Measurements from ENCODE around the gene IGFBP7.
A peak's percentile ranks its signal among the peaks of the same experiment; 100 is the strongest.

The IGFBP7 gene

DNA sequence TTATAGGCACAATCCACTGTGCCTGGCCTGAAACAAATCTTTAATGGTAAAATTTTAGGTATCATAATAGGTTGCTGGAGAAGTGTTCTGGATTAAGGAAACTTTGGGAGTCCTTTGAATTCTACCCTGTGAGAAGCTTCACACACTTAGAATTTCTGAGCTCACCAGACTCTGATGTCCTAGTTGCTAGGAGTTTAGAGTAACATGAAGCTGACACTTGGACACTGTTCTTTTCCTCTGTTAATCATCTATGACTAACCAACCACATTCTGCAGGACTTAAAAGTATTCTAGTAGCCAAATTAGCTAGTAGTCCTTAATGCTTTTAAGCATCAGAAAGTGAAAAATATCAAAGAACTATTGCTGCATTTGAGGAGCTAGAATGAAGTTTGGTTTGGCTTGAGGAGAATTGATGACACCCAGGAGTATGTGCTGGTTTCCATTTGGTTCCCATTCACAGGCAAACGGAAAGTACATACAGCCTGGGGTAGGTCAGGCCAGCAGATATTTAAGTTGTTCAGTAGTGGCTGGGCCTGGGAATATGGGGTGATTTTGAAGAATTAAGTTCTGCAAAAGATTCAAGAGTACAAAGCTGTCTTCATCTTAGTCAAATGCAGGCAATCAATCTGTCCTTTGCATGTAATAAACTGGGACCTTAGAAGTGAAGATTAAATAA is 38.8 kb upstream of the IGFBP7 start:
- H3K4me3 ChIP-seq (ENCODE audit: low read length): no peak overlapping the region
- peaks cover 6% of the 10 kb centered on the region for H3K4me1 ChIP-seq (ENCODE audit: control insufficient read depth, insufficient read depth, low read length)
- no peak for DNase-seq (ENCODE audit: low read depth)
- no peaks in the 10 kb centered on the region for H3K9me3 ChIP-seq (ENCODE audit: control insufficient read depth, low read length)
- peaks cover 8% of the 10 kb centered on the region for H3K27me3 ChIP-seq (replicated peaks; ENCODE audit: control insufficient read depth, insufficient read depth, low read length)
- H3K36me3 ChIP-seq (ENCODE audit: control insufficient read depth, insufficient read depth, low read length, severe bottlenecking): no peaks in the 10 kb centered on the region
- no peak overlapping the region for H3K9ac ChIP-seq (ENCODE audit: low read length)

- Histone ChIP-seq H3K27me3 (replicated peaks; ENCODE audit: control insufficient read depth, insufficient read depth, low read length) (peaks cover 4% of the 10 kb centered on the region), H3K36me3 (ENCODE audit: control insufficient read depth, insufficient read depth, low read length, severe bottlenecking) (no peaks in the 10 kb centered on the region), H3K9me3 (ENCODE audit: control insufficient read depth, low read length) (no peaks in the 10 kb centered on the region), H3K4me1 (ENCODE audit: control insufficient read depth, insufficient read depth, low read length) (peaks cover 6% of the 10 kb centered on the region), H3K4me3 (ENCODE audit: low read length) (no peak overlapping the region), H3K9ac (ENCODE audit: low read length) (no peak overlapping the region)
- DNase-seq (ENCODE audit: low read depth): no peak
These were observed 38.0 kb upstream of the IGFBP7 start for GRCh38 chr4:57148177-57148576.

- peak; percentile 42 for DNase-seq (ENCODE audit: low read depth)
- H3K9ac ChIP-seq (ENCODE audit: low read length): no peak overlapping the region
- peaks cover 3% of the 10 kb centered on the region for H3K27me3 ChIP-seq (replicated peaks; ENCODE audit: control insufficient read depth, insufficient read depth, low read length)
- peaks cover 6% of the 10 kb centered on the region for H3K4me1 ChIP-seq (ENCODE audit: control insufficient read depth, insufficient read depth, low read length)
- no peaks in the 10 kb centered on the region for H3K9me3 ChIP-seq (ENCODE audit: control insufficient read depth, low read length)
- H3K36me3 ChIP-seq (ENCODE audit: control insufficient read depth, insufficient read depth, low read length, severe bottlenecking): no peaks in the 10 kb centered on the region
- H3K4me3 ChIP-seq (ENCODE audit: low read length): no peak overlapping the region
These were observed 37.3 kb upstream of the IGFBP7 start for GRCh38 chr4:57147335-57148060.

- no peaks in the 10 kb centered on the region for H3K36me3 ChIP-seq (ENCODE audit: control insufficient read depth, insufficient read depth, low read length, severe bottlenecking)
- no peaks in the 10 kb centered on the region for H3K9me3 ChIP-seq (ENCODE audit: control insufficient read depth, low read length)
- H3K4me3 ChIP-seq (ENCODE audit: low read length): no peak overlapping the region
- H3K9ac ChIP-seq (ENCODE audit: low read length): no peak overlapping the region
- H3K27me3 ChIP-seq (replicated peaks; ENCODE audit: control insufficient read depth, insufficient read depth, low read length): peaks cover 1% of the 10 kb centered on the region
- DNase-seq (ENCODE audit: low read depth): no peak
- H3K4me1 ChIP-seq (ENCODE audit: control insufficient read depth, insufficient read depth, low read length): peaks cover 6% of the 10 kb centered on the region
These were observed 36.3 kb upstream of the IGFBP7 start for GRCh38 chr4:57146444-57146843.

DNA sequence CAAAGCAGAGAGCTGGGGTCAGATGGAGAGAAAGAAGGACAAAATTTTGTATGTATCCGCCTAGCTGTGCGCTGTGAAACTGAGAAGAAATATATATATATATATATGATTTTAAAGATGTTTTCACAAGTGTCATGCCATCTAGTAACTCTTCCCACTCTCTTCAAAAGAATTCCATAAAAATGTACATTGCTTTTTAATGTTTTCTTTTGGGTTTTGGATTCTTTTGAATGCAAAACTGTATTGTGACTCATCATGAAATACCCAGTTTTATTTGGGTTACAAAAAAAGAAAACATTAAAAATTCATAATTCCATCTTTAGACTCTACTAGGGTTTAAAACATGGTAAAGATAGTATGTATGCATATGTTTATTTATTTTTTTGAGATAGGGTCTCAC is 34.3 kb upstream of the IGFBP7 start:
- Histone ChIP-seq H3K36me3 (ENCODE audit: control insufficient read depth, insufficient read depth, low read length, severe bottlenecking) (no peaks in the 10 kb centered on the region), H3K9me3 (ENCODE audit: control insufficient read depth, low read length) (no peaks in the 10 kb centered on the region), H3K4me3 (ENCODE audit: low read length) (no peak overlapping the region), H3K9ac (ENCODE audit: low read length) (no peak overlapping the region), H3K27me3 (replicated peaks; ENCODE audit: control insufficient read depth, insufficient read depth, low read length) (no peaks in the 10 kb centered on the region), H3K4me1 (ENCODE audit: control insufficient read depth, insufficient read depth, low read length) (peaks cover 6% of the 10 kb centered on the region)
- no peak for DNase-seq (ENCODE audit: low read depth)

- no peak for DNase-seq (ENCODE audit: low read depth)
- Histone ChIP-seq H3K27me3 (replicated peaks; ENCODE audit: control insufficient read depth, insufficient read depth, low read length) (no peaks in the 10 kb centered on the region), H3K9me3 (ENCODE audit: control insufficient read depth, low read length) (no peaks in the 10 kb centered on the region), H3K9ac (ENCODE audit: low read length) (no peak overlapping the region), H3K4me3 (ENCODE audit: low read length) (no peak overlapping the region), H3K36me3 (ENCODE audit: control insufficient read depth, insufficient read depth, low read length, severe bottlenecking) (no peaks in the 10 kb centered on the region), H3K4me1 (ENCODE audit: control insufficient read depth, insufficient read depth, low read length) (no peaks in the 10 kb centered on the region)
These were observed 29.6 kb upstream of the IGFBP7 start for GRCh38 chr4:57139783-57140182.

GRCh38 chr4:57137261-57137660 is 27.1 kb upstream of the IGFBP7 start:
- H3K9me3 ChIP-seq (ENCODE audit: control insufficient read depth, low read length): no peaks in the 10 kb centered on the region
- H3K36me3 ChIP-seq (ENCODE audit: control insufficient read depth, insufficient read depth, low read length, severe bottlenecking): no peaks in the 10 kb centered on the region
- H3K4me3 ChIP-seq (ENCODE audit: low read length): no peak overlapping the region
- no peaks in the 10 kb centered on the region for H3K27me3 ChIP-seq (replicated peaks; ENCODE audit: control insufficient read depth, insufficient read depth, low read length)
- no peaks in the 10 kb centered on the region for H3K4me1 ChIP-seq (ENCODE audit: control insufficient read depth, insufficient read depth, low read length)
- DNase-seq (ENCODE audit: low read depth): no peak
- no peak overlapping the region for H3K9ac ChIP-seq (ENCODE audit: low read length)

DNA sequence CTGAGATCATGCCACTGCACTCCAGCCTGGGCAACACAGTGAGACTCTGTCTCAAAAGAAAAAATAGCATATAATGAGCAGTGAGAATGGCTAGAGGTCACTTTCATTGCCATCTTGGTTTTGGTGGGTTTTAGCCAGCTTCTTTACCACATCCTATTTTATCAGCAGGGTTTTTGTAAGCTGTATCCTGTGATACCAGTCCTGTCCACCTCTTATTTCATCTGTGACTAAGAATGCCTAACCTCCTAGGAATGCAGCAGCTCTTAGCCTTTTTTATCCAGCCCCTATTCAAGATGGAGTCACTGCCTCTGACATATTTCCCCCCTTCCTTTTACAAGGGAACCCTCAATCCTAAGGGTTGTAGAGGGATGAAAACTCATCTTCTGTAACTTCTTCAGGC is 26.1 kb upstream of the IGFBP7 start:
- H3K4me3 ChIP-seq (ENCODE audit: low read length): no peak overlapping the region
- H3K9me3 ChIP-seq (ENCODE audit: control insufficient read depth, low read length): no peaks in the 10 kb centered on the region
- H3K27me3 ChIP-seq (replicated peaks; ENCODE audit: control insufficient read depth, insufficient read depth, low read length): peaks cover 3% of the 10 kb centered on the region
- H3K9ac ChIP-seq (ENCODE audit: low read length): no peak overlapping the region
- no peaks in the 10 kb centered on the region for H3K36me3 ChIP-seq (ENCODE audit: control insufficient read depth, insufficient read depth, low read length, severe bottlenecking)
- DNase-seq (ENCODE audit: low read depth): no peak
- H3K4me1 ChIP-seq (ENCODE audit: control insufficient read depth, insufficient read depth, low read length): no peaks in the 10 kb centered on the region

- Histone ChIP-seq H3K27me3 (replicated peaks; ENCODE audit: control insufficient read depth, insufficient read depth, low read length) (peaks cover 14% of the 10 kb centered on the region), H3K9ac (ENCODE audit: low read length) (no peak overlapping the region), H3K4me1 (ENCODE audit: control insufficient read depth, insufficient read depth, low read length) (no peaks in the 10 kb centered on the region), H3K9me3 (ENCODE audit: control insufficient read depth, low read length) (peaks cover 2% of the 10 kb centered on the region), H3K4me3 (ENCODE audit: low read length) (no peak overlapping the region), H3K36me3 (ENCODE audit: control insufficient read depth, insufficient read depth, low read length, severe bottlenecking) (no peaks in the 10 kb centered on the region)
- DNase-seq (ENCODE audit: low read depth): no peak
These were observed 22.6 kb upstream of the IGFBP7 start for GRCh38 chr4:57132743-57133137.

GRCh38 chr4:57131849-57132742 is 21.9 kb upstream of the IGFBP7 start:
- no peaks in the 10 kb centered on the region for H3K4me1 ChIP-seq (ENCODE audit: control insufficient read depth, insufficient read depth, low read length)
- H3K9ac ChIP-seq (ENCODE audit: low read length): no peak overlapping the region
- H3K27me3 ChIP-seq (replicated peaks; ENCODE audit: control insufficient read depth, insufficient read depth, low read length): peaks cover 14% of the 10 kb centered on the region
- H3K36me3 ChIP-seq (ENCODE audit: control insufficient read depth, insufficient read depth, low read length, severe bottlenecking): no peaks in the 10 kb centered on the region
- no peak overlapping the region for H3K4me3 ChIP-seq (ENCODE audit: low read length)
- H3K9me3 ChIP-seq (ENCODE audit: control insufficient read depth, low read length): peaks cover 9% of the 10 kb centered on the region
- DNase-seq (ENCODE audit: low read depth): peak; percentile 34

DNA sequence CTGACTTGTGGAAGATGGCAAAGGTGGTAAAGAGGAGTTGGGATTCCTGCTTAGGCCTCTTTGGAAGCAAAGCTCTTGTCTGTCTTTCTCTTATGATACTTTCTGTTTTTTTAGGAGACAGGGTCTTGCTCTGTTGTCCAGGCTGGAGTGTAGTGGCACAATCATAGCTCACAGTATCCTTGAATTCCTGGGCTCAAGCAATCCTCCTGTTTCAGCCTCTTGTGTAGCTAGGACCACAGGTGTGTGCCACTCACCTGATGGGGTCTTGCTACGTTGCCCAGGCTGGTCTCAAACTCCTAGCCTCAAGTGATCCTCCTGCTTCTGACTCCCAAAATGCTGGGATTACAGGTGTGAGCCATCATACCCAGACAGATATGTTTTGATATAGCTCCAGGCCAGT is 19.3 kb upstream of the IGFBP7 start:
- H3K4me1 ChIP-seq (ENCODE audit: control insufficient read depth, insufficient read depth, low read length): no peaks in the 10 kb centered on the region
- H3K9ac ChIP-seq (ENCODE audit: low read length): no peak overlapping the region
- no peak for DNase-seq (ENCODE audit: low read depth)
- H3K36me3 ChIP-seq (ENCODE audit: control insufficient read depth, insufficient read depth, low read length, severe bottlenecking): no peaks in the 10 kb centered on the region
- H3K9me3 ChIP-seq (ENCODE audit: control insufficient read depth, low read length): peaks cover 10% of the 10 kb centered on the region
- peaks cover 14% of the 10 kb centered on the region for H3K27me3 ChIP-seq (replicated peaks; ENCODE audit: control insufficient read depth, insufficient read depth, low read length)
- H3K4me3 ChIP-seq (ENCODE audit: low read length): no peak overlapping the region
